Body of pancreas (tissue), 4 donors: ENCODE results near the gene LCMT1. TPM values are rescaled to one million over a fixed set of nuclear protein-coding genes. Genes with fewer than 3 reads are reported as not detected.

Source experiments
- ATAC-seq: fragments of 150-250 bp; one replicate; pipeline ENCODE4 v1.9.1; 2016
- DNase-seq, 4 donors: peaks; one replicate each; pipeline ENCODE4 v3.0.0-alpha.2; 2019
- H3K27ac ChIP-seq, 4 donors: fragments of 200-600 bp; sonication (generic); 1 replicate in 3 of 4; 2 replicates in 1 of 4; pipeline versions ENCODE4 v1.5.1 to v1.6.1; 2016 to 2019; ENCODE audit warnings: mild to moderate bottlenecking in 1 of 4, mixed read lengths in 1 of 4, moderate library complexity in 1 of 4
- H3K27me3 ChIP-seq, 2 donors: fragments of 200-600 bp; sonication (generic); one replicate each; pipeline ENCODE4 v1.6.0; 2016; ENCODE audit warnings: mild to moderate bottlenecking in 1 of 2
- H3K36me3 ChIP-seq, 2 donors: fragments of 200-600 bp; sonication (generic); replicated peaks in 1 of 2; 2 replicates each; pipeline ENCODE4 v1.5.1; 2016; ENCODE audit warnings: low read depth in 2 of 2; ENCODE audit not compliant: insufficient read depth in 1 of 2
- H3K4me1 ChIP-seq: fragments of 200-600 bp; sonication (generic); one replicate; pipeline ENCODE4 v1.6.0; 2016
- H3K4me3 ChIP-seq, 2 donors: fragments of 200-600 bp; sonication (generic); 1 replicate in 1 of 2; 2 replicates in 1 of 2; pipeline ENCODE4 v1.5.1; 2016 to 2019
- H3K9me3 ChIP-seq, 3 donors: fragments of 200-600 bp; sonication (generic); 1 replicate in 2 of 3; 2 replicates in 1 of 3; pipeline ENCODE4 v1.5.1; 2016
- CTCF ChIP-seq, 7 experiments: fragments of 450-650 bp in 4 of 7; fragments of 200-600 bp in 3 of 7; sonication (generic) in 3 of 7; IDR thresholded peaks; one replicate each; pipeline ENCODE4 v1.5.1; 2016 to 2019; ENCODE audit warnings: antibody characterized with exemption in 7 of 7
- POLR2A ChIP-seq, 3 donors: fragments of 450-650 bp; IDR thresholded peaks; one replicate each; pipeline ENCODE4 v1.6.1; 2016; ENCODE audit warnings: antibody characterized with exemption in 3 of 3, mild to moderate bottlenecking in 2 of 3
- WGBS, 2 donors: methylation state at CpG; one replicate each; pipeline ENCODE4 v1.1.5; 2017; 5-methylcytosine and 5-hydroxymethylcytosine counted together
- intact Hi-C: fragments of 100-400 bp; cut with DNase I; formaldehyde crosslinking; loops from one replicate; pipeline ENCODE4 v1.15.1; 2023
- total RNA-seq, 2 donors: library from RNA; depleted of rRNA; stranded (reverse); fragments of >200 nt; gene quantifications; one replicate each; pipeline ENCODE4 v1.1.0, GENCODE V29; 2016

Gene LCMT1
- total RNA-seq, 2 donors from 2014 or later: 23.4 to 30.6 TPM

- ATAC-seq: peak; percentile 90
- intact Hi-C loops: no loop called here
Observed at GRCh38 chr16:25143928-25144327, 32.4 kb downstream of the LCMT1 start.

GRCh38 chr16:25148568-25149215, 37.1 kb downstream of the LCMT1 start:
- Histone ChIP-seq H3K9me3 (no peaks in the 10 kb centered on the region), H3K4me1 (peaks cover 7% of the 10 kb centered on the region), H3K4me3 (no peak overlapping the region), H3K27me3 (no peaks in the 10 kb centered on the region), H3K27ac (no peak overlapping the region), H3K36me3 (no peaks in the 10 kb centered on the region)
- 85 to 90% methylated on average over 22 of the region's 22 CpGs for WGBS, 2 donors
- no peak for TF ChIP-seq POLR2A (IDR thresholded peaks at IDR 0.05)
- no peak for TF ChIP-seq CTCF (IDR thresholded peaks at IDR 0.05)
- no peak for ATAC-seq
- intact Hi-C loops: no loop called here
- no peak for DNase-seq

More at GRCh38 chr16:25143928-25144327, 32.4 kb downstream of the LCMT1 start:
- Histone ChIP-seq H3K4me3 (no peak overlapping the region), H3K4me1 (peaks cover 7% of the 10 kb centered on the region), H3K9me3 (no peaks in the 10 kb centered on the region), H3K36me3 (peaks cover 0 to 6% of the 10 kb centered on the region in 2 donors), H3K27ac (no peak overlapping the region), H3K27me3 (no peaks in the 10 kb centered on the region)
- WGBS, 2 donors: 12 to 14% methylated on average over 2 of the region's 2 CpGs
- TF ChIP-seq POLR2A (IDR thresholded peaks at IDR 0.05) (no peak), CTCF (IDR thresholded peaks at IDR 0.05) (peak; percentile 40 to 79 (median 70))
- DNase-seq: peak; percentile 67 to 76 (median 70)

GRCh38 chr16:25151996-25152395, 40.5 kb downstream of the LCMT1 start:
- H3K36me3 ChIP-seq: no peaks in the 10 kb centered on the region
- no peak for TF ChIP-seq CTCF (IDR thresholded peaks at IDR 0.05)
- TF ChIP-seq POLR2A (IDR thresholded peaks at IDR 0.05): no peak
- intact Hi-C loops: no loop called here
- DNase-seq (no peak), ATAC-seq (no peak)
- H3K27ac ChIP-seq: no peak overlapping the region
- 85 to 100% methylated on average over 1 to 3 of the region's 3 CpGs for WGBS, 2 donors
- no peaks in the 10 kb centered on the region for H3K4me1 ChIP-seq
- H3K9me3 ChIP-seq: no peaks in the 10 kb centered on the region
- H3K4me3 ChIP-seq: no peak overlapping the region
- H3K27me3 ChIP-seq: no peaks in the 10 kb centered on the region

GRCh38 chr16:25155553-25156460, 44.3 kb downstream of the LCMT1 start:
- TF ChIP-seq CTCF (IDR thresholded peaks at IDR 0.05): no peak
- no peak for TF ChIP-seq POLR2A (IDR thresholded peaks at IDR 0.05)
- Histone ChIP-seq H3K36me3 (no peaks in the 10 kb centered on the region), H3K4me3 (no peak overlapping the region), H3K27me3 (no peaks in the 10 kb centered on the region), H3K4me1 (peaks cover 10% of the 10 kb centered on the region), H3K27ac (no peak overlapping the region), H3K9me3 (no peaks in the 10 kb centered on the region)
- no peak for DNase-seq
- ATAC-seq: no peak
- 87 to 92% methylated on average over 13 of the region's 13 CpGs for WGBS, 2 donors
- intact Hi-C loops: no loop called here
